Trophoblast cell (in vitro differentiated cells and primary cell): ENCODE results near the gene NKIRAS1.

Experiments
- DNase-seq, 2 donors: peaks; one replicate each; pipeline ENCODE4 v3.0.0-alpha.2; 2016
- H2AFZ ChIP-seq: 2 replicates; pipeline ENCODE4 v1.6.1; 2013; ENCODE audit warnings: low read length, moderate library complexity, mild to moderate bottlenecking; ENCODE audit not compliant: insufficient read depth, poor library complexity
- H2AK5ac ChIP-seq: 2 replicates; pipeline ENCODE4 v1.6.1; 2013; ENCODE audit warnings: mild to moderate bottlenecking, low read length
- H2BK120ac ChIP-seq: 2 replicates; pipeline ENCODE4 v1.6.1; 2013; ENCODE audit warnings: low read length, mild to moderate bottlenecking, moderate library complexity; ENCODE audit not compliant: insufficient read depth, poor library complexity
- H2BK12ac ChIP-seq: 2 replicates; pipeline ENCODE4 v1.6.1; 2013; ENCODE audit warnings: mild to moderate bottlenecking, low read length, moderate library complexity
- H2BK5ac ChIP-seq: 2 replicates; pipeline ENCODE4 v1.6.1; 2013; ENCODE audit warnings: low read length, low read depth, moderate library complexity, mild to moderate bottlenecking; ENCODE audit not compliant: poor library complexity
- H3K14ac ChIP-seq: 2 replicates; pipeline ENCODE4 v1.6.1; 2013; ENCODE audit warnings: mild to moderate bottlenecking, low read length
- H3K18ac ChIP-seq: 2 replicates; pipeline ENCODE4 v1.6.1; 2013; ENCODE audit warnings: mild to moderate bottlenecking, low read length
- H3K23ac ChIP-seq: 2 replicates; pipeline ENCODE4 v1.6.1; 2013; ENCODE audit warnings: low read length
- H3K27ac ChIP-seq: 2 replicates; pipeline ENCODE4 v1.5.1; 2013; ENCODE audit warnings: low read depth, mild to moderate bottlenecking, inconsistent platforms, low read length, moderate library complexity
- H3K27me3 ChIP-seq: 2 replicates; pipeline ENCODE4 v1.6.1; 2013; ENCODE audit warnings: inconsistent platforms, mild to moderate bottlenecking, low read length, moderate library complexity; ENCODE audit not compliant: insufficient read depth
- H3K36me3 ChIP-seq, 2 experiments: 1 replicate in 1 of 2; 2 replicates in 1 of 2; pipeline ENCODE4 v1.6.1; 2013; ENCODE audit warnings: low read length in 2 of 2, mild to moderate bottlenecking in 2 of 2, moderate library complexity in 1 of 2; ENCODE audit not compliant: insufficient read depth in 2 of 2, control insufficient read depth in 1 of 2
- H3K4ac ChIP-seq: 2 replicates; pipeline ENCODE4 v1.6.1; 2013; ENCODE audit warnings: low read depth, mild to moderate bottlenecking, low read length, moderate library complexity
- H3K4me1 ChIP-seq, 2 experiments: 1 replicate in 1 of 2; 2 replicates in 1 of 2; pipeline ENCODE4 v1.6.1; 2013; ENCODE audit warnings: low read length in 2 of 2, mild to moderate bottlenecking in 2 of 2, moderate library complexity in 1 of 2; ENCODE audit not compliant: insufficient read depth in 2 of 2, control insufficient read depth in 1 of 2
- H3K4me2 ChIP-seq: 2 replicates; pipeline ENCODE4 v1.6.1; 2013; ENCODE audit warnings: inconsistent platforms, mild to moderate bottlenecking, low read length, moderate library complexity
- H3K4me3 ChIP-seq: 2 replicates; pipeline ENCODE4 v1.5.1; 2013; ENCODE audit warnings: mild to moderate bottlenecking, low read depth, low read length, inconsistent platforms
- H3K79me1 ChIP-seq: one replicate; pipeline ENCODE4 v1.6.1; 2013; ENCODE audit warnings: low read length
- H3K79me2 ChIP-seq: 2 replicates; pipeline ENCODE4 v1.6.1; 2013; ENCODE audit warnings: low read length, mild to moderate bottlenecking; ENCODE audit not compliant: control insufficient read depth, insufficient read depth, poor library complexity
- H3K9ac ChIP-seq: 2 replicates; pipeline ENCODE4 v1.6.1; 2013; ENCODE audit warnings: mild to moderate bottlenecking, low read length
- H3K9me3 ChIP-seq: 2 replicates; pipeline ENCODE4 v1.6.1; 2013; ENCODE audit warnings: low read depth, mild to moderate bottlenecking, control low read depth, inconsistent platforms, low read length; ENCODE audit not compliant: insufficient read depth
- H4K12ac ChIP-seq: 2 replicates; pipeline ENCODE4 v1.6.1; 2013; ENCODE audit warnings: low read depth, mild to moderate bottlenecking, low read length, moderate library complexity
- H4K8ac ChIP-seq: 2 replicates; pipeline ENCODE4 v1.6.1; 2013; ENCODE audit warnings: low read depth, mild to moderate bottlenecking, low read length, moderate library complexity
- H4K91ac ChIP-seq: one replicate; pipeline ENCODE4 v1.6.1; 2013; ENCODE audit warnings: low read depth, mild to moderate bottlenecking, low read length, moderate library complexity
- WGBS: extraction: QIAGEN DNeasy Blood & Tissue Kit; methylation state at CpG from one replicate; pipeline ENCODE4 v1.1.7; 2013; ENCODE audit warnings: missing lambda C conversion rate; ENCODE audit not compliant: insufficient read length, insufficient coverage; ENCODE audit errors: extremely low coverage; 5-methylcytosine and 5-hydroxymethylcytosine counted together

NKIRAS1 gene

GRCh38 chr3:23894254-23895061 lies 22.3 kb downstream of the NKIRAS1 start:
- Histone ChIP-seq H3K4me1 (no peaks in the 10 kb centered on the region), H3K27ac (no peak overlapping the region), H4K12ac (no peak overlapping the region), H3K14ac (no peak overlapping the region), H2BK120ac (no peak overlapping the region), H2AFZ (no peak overlapping the region), H3K4ac (no peak overlapping the region), H3K27me3 (no peaks in the 10 kb centered on the region), H3K18ac (no peak overlapping the region), H2BK12ac (no peak overlapping the region), H3K79me2 (no peaks in the 10 kb centered on the region), H3K4me3 (no peak overlapping the region), H2BK5ac (no peak overlapping the region), H2AK5ac (no peak overlapping the region), H3K36me3 (peaks cover 6 to 15% of the 10 kb centered on the region in 2 experiments), H4K8ac (no peak overlapping the region), H3K9me3 (peaks cover 3% of the 10 kb centered on the region), H3K79me1 (no peaks in the 10 kb centered on the region), H3K9ac (no peak overlapping the region), H3K4me2 (no peak overlapping the region), H3K23ac (no peak overlapping the region), H4K91ac (no peak overlapping the region)
- WGBS = no CpG with 5 or more reads among the region's 8 CpGs
- no peak for DNase-seq

GRCh38 chr3:23889950-23890349 lies 26.8 kb downstream of the NKIRAS1 start:
- H3K18ac ChIP-seq = no peak overlapping the region
- no peak overlapping the region for H2BK120ac ChIP-seq
- no peak overlapping the region for H3K14ac ChIP-seq
- no peak overlapping the region for H4K8ac ChIP-seq
- H3K27me3 ChIP-seq = no peaks in the 10 kb centered on the region
- no peaks in the 10 kb centered on the region for H3K79me2 ChIP-seq
- no peak overlapping the region for H2AK5ac ChIP-seq
- H3K4ac ChIP-seq = no peak overlapping the region
- no peak overlapping the region for H3K27ac ChIP-seq
- H4K12ac ChIP-seq = no peak overlapping the region
- no peak for DNase-seq
- no peak overlapping the region for H3K23ac ChIP-seq
- H3K9me3 ChIP-seq = no peaks in the 10 kb centered on the region
- H2BK12ac ChIP-seq = no peak overlapping the region
- no peaks in the 10 kb centered on the region for H3K4me1 ChIP-seq
- no CpG with 5 or more reads among the region's 5 CpGs for WGBS
- H3K4me2 ChIP-seq = no peak overlapping the region
- H4K91ac ChIP-seq = no peak overlapping the region
- H3K36me3 ChIP-seq = peaks cover 0 to 6% of the 10 kb centered on the region in 2 experiments
- H2BK5ac ChIP-seq = no peak overlapping the region
- H3K9ac ChIP-seq = no peak overlapping the region
- H2AFZ ChIP-seq = no peak overlapping the region
- no peaks in the 10 kb centered on the region for H3K79me1 ChIP-seq
- H3K4me3 ChIP-seq = no peak overlapping the region

- no peak overlapping the region for H2AK5ac ChIP-seq
- H3K4me1 ChIP-seq = no peaks in the 10 kb centered on the region
- no peak overlapping the region for H3K9ac ChIP-seq
- no peak overlapping the region for H2BK5ac ChIP-seq
- H3K79me2 ChIP-seq = no peaks in the 10 kb centered on the region
- no peak overlapping the region for H3K18ac ChIP-seq
- no peak overlapping the region for H4K12ac ChIP-seq
- H3K4me3 ChIP-seq = no peak overlapping the region
- H3K27me3 ChIP-seq = no peaks in the 10 kb centered on the region
- no peaks in the 10 kb centered on the region for H3K79me1 ChIP-seq
- no peak overlapping the region for H3K23ac ChIP-seq
- peaks cover 0 to 2% of the 10 kb centered on the region in 2 experiments for H3K36me3 ChIP-seq
- H3K4ac ChIP-seq = no peak overlapping the region
- H2BK120ac ChIP-seq = no peak overlapping the region
- no peak overlapping the region for H3K4me2 ChIP-seq
- no peak overlapping the region for H3K27ac ChIP-seq
- no peak overlapping the region for H2AFZ ChIP-seq
- H3K14ac ChIP-seq = no peak overlapping the region
- H3K9me3 ChIP-seq = no peaks in the 10 kb centered on the region
- H2BK12ac ChIP-seq = no peak overlapping the region
- no peak overlapping the region for H4K91ac ChIP-seq
- no peak overlapping the region for H4K8ac ChIP-seq
- DNase-seq = no peak
- no CpG with 5 or more reads among the region's 2 CpGs for WGBS
Measured at GRCh38 chr3:23889386-23889785, 27.4 kb downstream of the NKIRAS1 start.

- H3K4me2 ChIP-seq = no peak overlapping the region
- H2AFZ ChIP-seq = no peak overlapping the region
- H3K23ac ChIP-seq = no peak overlapping the region
- H3K18ac ChIP-seq = no peak overlapping the region
- no peaks in the 10 kb centered on the region for H3K79me2 ChIP-seq
- no peak overlapping the region for H4K12ac ChIP-seq
- no peak overlapping the region for H4K8ac ChIP-seq
- H2BK5ac ChIP-seq = no peak overlapping the region
- H3K14ac ChIP-seq = no peak overlapping the region
- no peaks in the 10 kb centered on the region for H3K9me3 ChIP-seq
- no peak overlapping the region for H3K4me3 ChIP-seq
- H2BK12ac ChIP-seq = no peak overlapping the region
- peak in 1 of 2 donors; percentile 79 for DNase-seq
- H2AK5ac ChIP-seq = no peak overlapping the region
- no peaks in the 10 kb centered on the region for H3K79me1 ChIP-seq
- H3K4me1 ChIP-seq = no peaks in the 10 kb centered on the region
- no peak overlapping the region for H4K91ac ChIP-seq
- H3K36me3 ChIP-seq = peaks cover 0 to 2% of the 10 kb centered on the region in 2 experiments
- H3K9ac ChIP-seq = no peak overlapping the region
- H3K27ac ChIP-seq = no peak overlapping the region
- no peaks in the 10 kb centered on the region for H3K27me3 ChIP-seq
- no CpG with 5 or more reads among the region's 3 CpGs for WGBS
- H2BK120ac ChIP-seq = no peak overlapping the region
- no peak overlapping the region for H3K4ac ChIP-seq
Measured at GRCh38 chr3:23888617-23889228, 28.1 kb downstream of the NKIRAS1 start.
